Measurements from ENCODE around the gene ABI3BP.

ABI3BP gene

DNA sequence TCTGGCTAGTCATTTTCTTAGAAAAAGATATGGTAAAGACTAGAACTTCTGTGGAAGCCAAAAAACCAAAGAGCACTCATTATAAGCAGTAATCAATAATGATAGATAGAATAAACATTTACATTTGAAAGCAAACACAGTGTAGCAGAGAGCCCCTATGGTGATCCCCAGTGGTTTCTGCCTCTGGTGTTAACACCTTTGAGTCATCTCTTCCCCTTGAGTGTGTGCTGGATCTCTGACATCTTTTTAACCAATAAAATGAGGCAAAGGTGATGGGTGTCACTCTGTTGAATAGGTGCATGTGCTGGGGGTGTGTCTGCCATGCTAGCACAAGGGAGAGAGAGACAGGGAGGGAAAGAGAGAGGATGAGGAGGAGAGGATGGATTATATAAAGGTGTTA is 162.3 kb downstream of the ABI3BP start:
- no peak for DNase-seq

DNA sequence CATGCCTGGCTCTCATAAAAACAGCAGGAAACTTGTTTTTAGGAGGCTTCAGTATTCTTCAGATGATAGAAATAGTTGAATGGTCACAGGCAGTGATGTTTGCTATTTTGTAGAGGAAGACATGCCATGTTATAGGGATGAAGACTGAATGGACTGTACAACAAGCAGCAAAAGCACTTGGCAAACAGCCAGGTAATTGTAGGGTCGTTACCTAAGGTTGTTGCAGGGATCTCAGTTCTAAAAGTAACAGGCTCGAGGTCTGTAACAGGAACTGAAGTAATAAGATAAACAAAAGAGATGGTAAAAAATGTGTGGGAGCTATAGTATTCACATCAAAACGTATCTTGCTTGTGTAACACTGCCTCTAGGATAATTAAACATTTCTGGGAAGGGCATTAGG is 167.6 kb downstream of the ABI3BP start:
- DNase-seq = no peak

DNA sequence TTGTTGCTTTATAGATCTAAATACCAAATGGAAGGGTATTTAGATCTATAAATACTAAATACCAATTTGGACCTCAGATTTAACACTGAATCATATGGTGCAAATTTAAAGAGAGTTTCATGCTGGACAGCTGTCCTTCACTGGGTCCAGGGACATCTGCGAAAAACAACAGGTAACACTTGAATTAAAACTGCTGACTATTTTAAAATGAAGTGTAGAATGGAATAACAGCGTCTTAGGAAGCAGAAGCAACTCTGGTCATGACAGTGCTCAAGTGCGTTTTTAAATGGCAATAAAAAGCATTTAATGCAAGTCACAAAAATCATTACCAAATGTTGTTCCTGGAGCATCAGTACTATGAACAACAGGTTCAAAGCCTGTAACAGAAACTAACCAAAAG is 177.6 kb downstream of the ABI3BP start:
- no peak for DNase-seq

DNA sequence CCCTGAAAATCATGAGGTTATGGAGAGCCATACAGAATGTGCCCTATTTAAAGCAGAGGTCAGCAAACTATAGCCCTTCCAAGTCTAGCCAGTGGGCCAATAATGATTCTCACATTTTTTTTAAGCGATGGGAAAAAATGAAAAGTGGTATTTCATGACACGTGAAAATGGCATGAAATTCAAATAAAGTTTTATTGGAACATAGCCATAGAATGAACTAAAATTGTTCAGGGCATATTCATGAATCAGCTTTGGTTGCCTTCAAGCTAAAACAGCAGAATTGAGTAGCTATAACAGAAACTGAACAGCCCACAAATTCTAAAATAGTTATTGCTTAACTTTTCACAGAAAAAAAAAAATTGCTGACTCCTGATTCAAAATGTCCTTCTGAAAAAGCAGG is 179.4 kb downstream of the ABI3BP start:
- DNase-seq = no peak

DNA sequence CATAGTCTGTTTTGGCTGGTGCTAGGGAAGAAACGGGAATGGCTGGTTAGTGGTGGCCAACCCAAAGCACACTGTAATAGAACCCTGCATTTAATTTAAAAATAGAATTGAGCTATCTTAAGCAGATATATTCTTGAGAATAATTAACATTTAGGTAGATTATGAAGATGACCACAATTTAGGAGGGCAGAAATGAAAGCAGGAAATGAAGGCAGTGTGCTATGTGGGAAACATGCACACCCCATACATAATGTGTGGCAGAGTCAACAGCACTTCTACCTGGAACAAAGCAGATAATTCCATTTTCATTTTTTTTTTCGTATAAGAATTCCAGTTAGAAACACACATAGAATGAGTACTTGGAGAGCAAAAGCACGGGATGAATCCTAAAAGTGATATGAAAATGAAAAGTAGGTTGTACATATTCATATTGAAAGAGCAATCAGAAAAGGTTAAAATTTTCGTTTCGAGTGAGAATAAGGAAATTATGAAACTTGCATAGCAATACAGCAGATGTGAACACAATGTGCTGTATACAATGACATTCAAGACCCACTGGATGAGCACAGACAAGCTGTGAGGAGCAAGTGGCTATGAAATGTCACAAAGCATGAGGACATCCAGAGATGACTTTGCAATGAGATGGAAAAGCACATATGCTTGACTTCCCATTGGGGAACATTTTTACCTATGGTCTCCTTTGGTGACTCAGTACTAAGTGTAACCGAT is 181.3 kb downstream of the ABI3BP start:
- no peak for DNase-seq

DNA sequence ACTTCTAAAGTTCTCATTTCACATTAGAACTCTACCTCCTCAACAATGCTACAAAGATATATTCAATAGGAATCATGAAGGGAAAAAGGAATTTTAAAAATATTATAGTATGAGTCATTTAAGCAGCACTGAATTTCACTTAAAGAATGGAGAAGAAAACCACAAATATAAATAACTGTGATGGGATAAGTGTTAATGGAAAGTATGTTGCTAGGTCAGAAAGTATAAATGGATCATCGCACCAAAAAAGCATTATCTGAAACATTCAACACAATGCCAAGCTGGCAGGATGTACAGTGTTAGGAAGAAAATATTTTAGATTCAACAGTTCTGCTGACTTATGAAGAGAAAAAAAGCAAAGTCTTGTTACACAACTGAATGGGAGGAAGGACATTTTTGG is 182.6 kb downstream of the ABI3BP start:
- no peak for DNase-seq

DNA sequence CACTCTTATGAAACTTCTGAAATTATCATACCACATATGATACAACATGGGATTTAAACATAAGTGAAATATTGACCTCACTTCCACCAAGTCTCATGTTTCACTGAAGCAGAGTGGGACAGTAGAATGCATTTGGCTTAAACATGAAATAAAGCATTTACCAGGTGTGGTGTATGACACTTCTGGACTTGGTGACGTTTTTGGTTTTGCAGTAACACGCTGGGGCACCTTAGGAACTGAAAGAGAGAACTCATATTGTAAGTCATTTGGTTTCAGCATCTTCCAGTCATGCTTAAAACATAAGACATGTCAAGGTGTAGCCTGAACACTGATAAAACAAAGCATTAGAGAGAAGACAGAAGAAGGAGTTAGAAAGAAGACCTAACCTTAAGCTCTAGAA is 188.6 kb downstream of the ABI3BP start:
- no peak for DNase-seq

DNA sequence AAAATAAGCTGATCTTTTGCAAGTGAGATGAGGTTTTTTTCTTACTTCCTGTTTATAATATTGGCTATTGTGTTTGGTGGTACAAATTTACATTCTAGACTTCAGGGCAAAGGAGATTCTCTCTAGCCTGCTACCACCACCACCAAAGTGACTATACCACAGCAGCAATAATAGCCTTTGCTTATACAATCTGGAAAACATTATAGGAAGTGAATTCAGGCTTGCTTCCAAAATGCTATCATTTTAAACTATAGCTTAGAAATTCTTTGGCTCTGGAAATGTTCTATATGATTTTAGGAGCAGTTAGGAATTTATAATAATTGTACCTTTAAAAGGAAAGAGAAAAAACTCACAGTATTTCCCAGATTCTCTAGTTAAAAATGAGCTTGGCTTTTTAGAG is 189.5 kb downstream of the ABI3BP start:
- no peak for DNase-seq

DNA sequence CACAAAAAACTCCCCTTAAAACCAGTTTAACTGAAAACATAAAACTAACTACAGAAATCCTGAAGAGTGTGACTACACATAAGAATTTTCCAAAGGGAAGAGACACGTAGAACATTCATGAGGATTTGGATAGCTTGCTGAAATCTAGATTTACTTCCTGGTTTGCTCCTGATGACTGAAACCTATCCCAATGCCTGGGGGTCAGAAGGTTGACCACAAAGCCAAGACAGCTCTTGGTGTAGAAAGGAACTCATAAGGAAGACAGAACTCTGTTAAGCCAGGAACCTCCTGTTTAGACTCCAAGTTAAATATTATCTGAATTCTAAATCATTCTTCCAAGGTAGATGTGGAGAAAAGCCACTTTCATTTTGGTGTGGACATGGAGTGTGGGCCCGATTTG is 191.1 kb downstream of the ABI3BP start:
- no peak for DNase-seq

DNA sequence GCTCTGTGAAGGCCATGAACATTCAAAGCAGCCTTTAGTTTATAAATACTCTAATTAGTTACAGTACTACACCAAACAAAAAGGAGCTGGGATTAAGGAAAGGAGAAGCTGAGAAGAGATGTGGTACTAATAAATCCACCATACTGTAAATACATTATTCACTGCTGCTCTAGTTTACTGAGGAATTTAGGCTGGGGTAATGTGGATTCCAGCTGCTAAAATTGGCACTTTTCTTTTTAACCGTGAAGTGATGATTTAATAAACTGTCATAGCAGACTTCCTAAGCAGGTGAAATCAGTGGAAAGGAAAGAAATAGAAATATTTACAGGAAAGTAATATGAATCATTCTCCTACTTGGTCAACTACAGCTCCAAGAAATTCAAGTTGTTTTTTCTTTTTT is 195.2 kb downstream of the ABI3BP start:
- DNase-seq = no peak

DNA sequence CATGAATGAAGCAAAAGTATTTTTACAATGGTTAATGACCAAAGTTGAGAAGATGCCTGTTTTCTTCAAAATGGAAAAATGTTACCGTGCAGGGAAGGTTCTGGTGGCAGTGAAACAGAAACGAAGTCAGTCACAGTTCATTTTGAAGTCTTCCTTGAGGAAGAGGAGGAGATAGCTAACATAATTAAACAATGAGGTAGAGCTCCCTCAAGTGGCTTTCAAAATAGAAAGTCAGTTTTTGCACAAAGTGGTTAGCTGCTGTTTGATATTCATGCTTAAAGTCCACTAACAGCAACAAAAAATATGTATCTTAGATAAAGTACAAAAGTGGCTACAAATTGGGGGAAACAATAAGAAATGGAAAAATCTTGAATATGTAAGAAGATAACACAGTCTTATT is 196.7 kb downstream of the ABI3BP start:
- DNase-seq = no peak

DNA sequence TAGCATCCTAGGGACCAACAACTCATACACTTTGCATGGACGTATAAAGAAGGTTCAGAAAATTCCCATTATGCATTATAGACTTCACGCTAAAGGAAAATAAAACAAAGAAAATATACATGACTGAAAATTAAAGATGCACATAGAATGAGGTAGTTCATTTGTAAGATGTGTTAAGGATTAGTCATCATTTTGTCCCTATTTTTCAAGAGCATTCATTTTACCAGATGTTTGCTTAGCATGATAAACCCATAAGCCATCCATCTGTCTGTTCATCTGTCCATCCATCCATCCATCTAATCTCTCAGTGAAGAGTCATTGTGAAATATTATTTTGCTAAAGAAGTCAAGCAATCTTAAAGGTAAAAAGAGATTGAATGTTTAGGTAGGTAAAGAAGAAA is 203.6 kb downstream of the ABI3BP start:
- no peak for DNase-seq

DNA sequence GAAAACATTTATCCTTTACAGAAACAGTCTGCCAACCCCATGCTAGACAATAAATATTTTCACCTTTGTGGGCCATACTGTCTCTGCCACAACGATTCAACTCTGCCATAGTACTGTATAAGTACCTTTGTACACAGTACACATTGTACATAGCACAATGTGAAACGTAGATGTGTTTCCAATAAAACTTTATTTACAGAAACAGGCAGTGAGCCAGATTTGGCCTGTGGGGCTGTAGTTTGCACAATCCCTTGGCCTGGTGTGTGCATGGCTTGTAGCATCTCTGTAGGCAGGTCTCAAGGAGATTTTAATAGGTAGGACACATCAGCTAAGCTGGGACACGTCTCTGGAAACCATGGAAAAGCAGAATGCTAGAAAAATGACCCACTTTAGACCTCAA is 209.6 kb downstream of the ABI3BP start:
- no peak for DNase-seq

DNA sequence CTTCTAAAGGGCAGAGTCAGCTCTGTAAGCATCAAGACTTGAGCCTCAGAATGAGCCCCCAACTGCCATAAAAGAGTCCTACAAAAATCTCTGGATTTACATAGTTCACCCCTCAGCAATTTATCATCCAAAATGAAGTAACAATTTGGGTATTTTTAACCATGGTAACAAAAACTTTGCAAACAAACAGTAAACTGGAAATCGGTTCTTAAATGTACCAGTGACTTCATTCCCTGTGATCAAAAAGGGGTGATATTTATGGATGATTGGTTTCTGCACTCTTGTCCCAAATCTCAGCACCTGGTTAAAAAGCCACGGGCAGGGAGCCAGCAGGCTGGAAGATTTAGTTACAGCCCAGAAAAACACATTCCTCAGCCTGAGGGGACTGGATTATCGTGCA is 210.3 kb downstream of the ABI3BP start:
- DNase-seq = no peak

DNA sequence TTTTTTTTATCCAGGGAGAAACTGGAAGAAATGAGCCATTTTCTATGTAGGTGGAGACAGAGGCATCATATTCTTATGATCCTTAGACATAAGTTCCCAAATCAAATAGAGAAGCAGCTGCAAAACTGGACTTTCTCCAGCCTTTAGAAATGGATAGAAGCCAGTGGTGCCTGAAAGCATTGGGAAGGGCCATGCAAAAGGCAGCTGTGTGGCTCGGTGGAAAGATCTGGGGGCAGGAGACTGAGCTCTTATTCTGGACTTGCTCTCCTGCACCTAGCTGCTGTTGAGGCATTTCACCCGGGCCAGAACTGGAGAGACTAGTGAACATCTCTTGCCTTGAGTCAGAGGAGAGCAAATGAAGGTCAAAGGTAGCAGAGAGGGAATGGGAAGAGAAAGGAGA is 210.9 kb downstream of the ABI3BP start:
- DNase-seq = no peak

DNA sequence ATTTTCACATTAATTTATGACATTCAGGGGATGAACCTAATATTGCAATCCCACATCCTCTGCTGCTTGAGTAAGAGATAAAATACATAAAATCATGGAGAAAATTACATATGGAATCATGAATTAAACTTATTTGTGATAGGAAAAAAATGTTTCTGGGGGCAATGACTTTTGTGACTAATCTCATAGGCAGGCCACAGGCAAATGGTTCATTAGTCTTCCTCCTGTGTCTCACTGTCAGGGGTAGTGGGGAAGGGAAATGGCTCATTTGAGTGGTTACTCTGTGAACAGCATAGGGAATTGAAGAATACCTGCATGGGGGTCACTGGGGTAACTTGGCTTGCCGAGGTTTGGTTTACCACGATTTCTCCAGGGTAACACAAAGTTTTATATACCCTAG is 211.9 kb downstream of the ABI3BP start:
- DNase-seq = no peak

DNA sequence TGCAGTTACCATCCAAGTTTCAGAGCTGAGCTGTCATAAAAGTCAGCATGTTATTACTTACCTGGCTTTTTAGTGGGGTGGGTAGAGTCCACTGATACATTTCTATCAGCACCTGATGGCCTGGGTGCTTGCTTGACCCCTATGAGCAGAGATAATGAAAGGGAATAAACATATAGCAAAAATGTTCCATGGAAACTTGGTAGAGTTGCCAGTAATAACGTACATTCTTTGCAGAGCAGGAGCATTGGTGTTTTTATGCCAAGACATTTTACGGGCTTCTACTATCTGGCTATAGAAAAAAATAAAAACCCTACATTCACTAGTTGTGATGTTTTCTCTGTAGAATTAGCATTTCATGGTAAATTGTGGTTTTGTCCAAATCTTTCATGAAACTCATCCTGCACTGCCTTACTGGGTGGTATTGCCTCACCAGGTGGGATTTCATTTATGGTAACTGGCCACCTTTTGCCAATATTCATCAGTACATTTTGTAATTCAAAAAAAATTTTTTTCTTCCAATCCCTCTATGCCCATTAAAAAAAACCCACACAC is 213.1 kb downstream of the ABI3BP start:
- no peak for DNase-seq

DNA sequence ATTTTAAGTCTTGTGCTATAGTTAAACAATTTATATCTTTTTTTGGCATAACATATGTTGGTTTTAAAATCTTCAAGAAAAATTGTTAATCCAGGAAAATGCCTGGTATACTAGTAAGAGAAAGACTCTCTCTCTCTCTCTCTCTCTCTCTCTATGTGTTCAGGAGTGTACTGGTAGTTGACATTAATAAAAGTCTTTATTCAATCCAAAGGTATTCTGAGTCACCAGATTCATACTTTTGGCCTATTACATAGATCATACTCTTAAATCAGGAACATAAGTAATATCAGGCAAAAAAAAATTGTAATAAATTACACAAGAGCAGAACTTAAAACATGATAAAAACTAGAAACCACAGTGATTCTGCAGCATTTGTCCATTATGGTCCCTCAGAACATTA is 213.7 kb downstream of the ABI3BP start:
- no peak for DNase-seq

DNA sequence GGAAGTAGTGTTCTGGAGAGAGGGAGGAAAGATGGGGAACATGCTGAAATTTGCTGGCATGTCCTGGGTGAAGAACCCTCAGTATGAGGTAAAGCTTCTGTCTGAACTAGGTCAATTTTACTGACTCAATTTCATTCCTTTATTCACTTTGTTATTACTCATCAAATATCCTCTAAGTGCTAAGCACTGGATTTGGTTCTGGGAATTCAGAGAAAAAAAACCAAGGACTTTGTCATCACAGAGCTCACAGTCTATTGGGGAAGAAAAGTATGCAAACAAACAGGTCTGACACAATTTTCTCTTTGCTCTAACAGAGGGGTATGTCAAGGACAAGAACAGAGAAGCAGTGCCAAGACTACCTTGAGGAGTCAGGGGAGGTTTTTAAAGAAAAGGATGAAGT is 215.9 kb downstream of the ABI3BP start:
- no peak for DNase-seq

DNA sequence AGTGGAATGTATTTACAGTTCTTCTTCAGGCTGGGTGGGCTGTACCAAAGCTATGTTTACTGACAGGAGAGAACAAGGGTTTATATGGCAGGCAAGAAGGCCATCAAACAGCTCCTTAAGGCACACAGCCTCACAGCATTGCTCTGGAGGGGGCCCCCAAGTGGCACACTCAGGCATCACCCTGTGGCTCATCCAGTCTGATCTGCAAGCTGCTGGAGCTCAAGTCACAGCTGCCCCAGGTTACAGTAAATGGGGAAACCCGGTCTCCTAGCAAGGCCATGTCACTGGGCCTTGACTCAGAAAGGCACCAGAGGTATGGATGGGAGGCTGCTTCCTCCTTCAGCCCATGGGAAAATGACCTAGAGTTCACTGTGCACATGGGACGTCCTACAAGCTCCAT is 216.5 kb downstream of the ABI3BP start:
- no peak for DNase-seq

DNA sequence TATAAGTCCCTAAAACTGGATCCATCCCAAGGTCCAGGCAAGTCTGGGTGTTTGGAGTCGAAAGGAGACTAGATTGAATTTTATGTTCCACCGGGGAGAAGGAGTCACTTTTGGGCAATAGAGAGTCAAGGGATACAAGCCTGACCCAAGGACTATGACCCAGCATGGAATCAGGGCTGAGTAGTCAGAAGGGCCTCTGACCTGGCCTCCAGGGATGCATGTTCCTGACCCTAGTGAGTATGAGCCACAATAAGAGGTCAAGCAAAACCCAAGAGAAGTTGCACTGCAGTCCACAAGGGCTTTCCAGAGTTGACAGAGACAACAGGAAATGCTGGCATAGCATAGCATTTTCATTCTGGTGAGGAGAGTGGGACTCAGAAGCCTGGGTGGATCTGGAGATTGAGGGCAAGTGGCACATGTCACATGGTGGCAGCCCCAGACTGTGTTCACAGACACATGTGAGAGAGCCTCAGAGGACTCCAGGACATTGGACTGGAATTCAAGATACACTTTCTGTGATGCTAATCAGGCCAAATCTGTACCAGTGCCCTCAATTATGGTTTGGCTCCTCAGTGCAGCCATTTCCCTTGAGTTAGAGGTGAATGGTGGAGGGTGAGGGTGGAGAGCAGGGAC is 217.0 kb downstream of the ABI3BP start:
- DNase-seq = no peak

DNA sequence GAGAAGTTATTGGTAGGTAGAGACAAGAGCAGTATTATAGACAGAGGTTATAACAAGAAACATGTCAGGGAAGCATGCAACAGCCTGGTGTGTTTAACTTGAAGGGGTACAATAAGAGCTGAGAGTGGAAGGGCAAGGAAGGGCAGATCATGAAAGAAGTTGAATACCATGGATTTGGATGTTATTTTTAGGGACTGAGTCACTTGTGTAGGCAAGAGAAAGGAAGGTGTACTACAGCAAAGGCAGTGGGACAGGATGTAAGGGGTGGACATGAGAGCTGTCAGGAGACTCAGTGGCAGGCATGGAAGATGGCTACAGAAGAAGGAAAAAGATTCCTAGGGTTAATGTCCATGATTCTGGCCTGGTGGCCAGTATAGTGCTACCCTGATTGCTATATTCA is 217.6 kb downstream of the ABI3BP start:
- DNase-seq = no peak

DNA sequence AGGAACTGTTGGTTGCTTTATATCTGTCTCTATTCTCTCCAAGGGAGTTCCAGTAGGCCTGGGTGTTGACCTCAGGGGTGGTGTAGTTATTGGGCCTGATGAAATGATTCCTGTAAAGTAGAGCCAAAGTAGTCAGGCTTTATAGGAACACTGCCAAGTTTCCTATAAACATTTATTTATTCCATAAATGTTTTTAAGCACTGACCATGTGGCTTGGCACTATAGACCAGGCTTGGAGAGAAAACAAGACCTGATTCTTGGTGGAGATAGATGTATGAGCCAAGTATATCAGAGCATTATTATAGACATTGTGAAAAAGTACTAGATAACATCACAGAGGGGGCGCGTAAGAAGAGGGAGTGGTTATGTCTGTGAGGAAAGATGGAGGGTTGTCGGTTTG is 218.0 kb downstream of the ABI3BP start:
- no peak for DNase-seq

DNA sequence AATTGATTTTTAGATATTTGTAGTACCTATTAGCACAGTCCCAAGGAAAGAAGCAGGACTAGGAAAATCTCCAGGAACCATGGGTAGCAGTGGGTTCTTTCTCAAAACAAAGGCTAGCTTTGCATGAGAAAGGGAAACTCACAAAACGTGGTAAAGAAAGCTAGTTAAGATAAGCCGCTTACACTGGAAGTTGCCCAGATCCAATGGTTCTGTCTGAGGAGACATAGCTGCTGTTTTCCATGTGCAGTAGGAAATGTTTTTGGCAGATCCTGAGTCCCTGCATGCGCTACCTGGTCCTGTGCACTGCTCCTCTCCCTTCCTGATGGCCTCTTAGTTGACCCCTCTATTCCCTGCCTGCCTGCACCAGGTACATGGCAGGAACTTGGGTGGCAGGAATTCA is 223.5 kb downstream of the ABI3BP start:
- DNase-seq = no peak

DNA sequence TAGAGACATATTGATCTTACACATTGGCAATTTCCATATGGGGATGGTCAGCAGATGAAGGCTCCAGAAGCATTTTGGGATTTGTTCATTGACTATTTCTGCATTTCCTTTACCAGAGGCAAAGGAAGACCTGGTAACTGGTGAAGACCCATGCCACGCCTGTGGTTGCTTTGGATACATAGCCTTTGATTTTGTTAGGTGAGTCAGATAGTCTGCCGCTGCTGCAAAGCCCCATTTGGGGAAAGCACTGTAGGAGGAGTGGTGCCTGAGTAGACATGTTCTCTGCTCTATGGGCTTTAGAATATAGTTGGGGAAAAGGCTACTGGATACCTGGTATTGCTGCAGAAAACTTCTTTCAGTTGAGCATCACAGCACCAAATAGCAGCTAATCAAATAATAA is 227.2 kb downstream of the ABI3BP start:
- no peak for DNase-seq
